Pancreas (tissue), 10 donors: ENCODE measurements around the gene ARSK. TPM values are rescaled to one million over a fixed set of nuclear protein-coding genes. Genes with fewer than 3 reads are reported as not detected.

Source experiments
- ATAC-seq, 4 donors: fragments of 200-7000 bp; cut with Tn5 transposase; one replicate each; pipeline versions ENCODE4 v1.8.0 to v1.9.1; 2020; ENCODE audit warnings: mild to moderate bottlenecking in 4 of 4, moderate library complexity in 4 of 4
- DNase-seq, 6 donors: peaks; one replicate each; pipeline ENCODE4 v3.0.0-alpha.2; 2020
- FAIRE-seq: peaks from 2 replicates; lab custom pipeline; 2012; peaks lifted over from hg19 to GRCh38; lab: Jason Lieb, UNC
- H3K27ac ChIP-seq, 4 donors: fragments of 200-600 bp; sonication (generic); 1 replicate in 3 of 4; 2 replicates in 1 of 4; pipeline versions ENCODE4 v1.5.0 to v1.8.0; 2020
- H3K27me3 ChIP-seq, 4 donors: fragments of 200-600 bp; one replicate each; pipeline ENCODE4 v1.8.0; 2021
- H3K36me3 ChIP-seq, 3 donors: fragments of 200-600 bp; sonication (generic) in 1 of 3; one replicate each; pipeline versions ENCODE4 v1.5.0 to v1.8.0; 2020 to 2021
- H3K4me1 ChIP-seq, 3 donors: fragments of 200-600 bp; one replicate each; pipeline ENCODE4 v1.8.0; 2021
- H3K4me3 ChIP-seq, 4 donors: fragments of 200-600 bp; sonication (generic) in 2 of 4; one replicate each; pipeline versions ENCODE4 v1.5.0 to v1.8.0; 2020 to 2021
- H3K9me3 ChIP-seq, 4 donors: fragments of 200-600 bp; one replicate each; pipeline ENCODE4 v1.8.0; 2021
- WGBS, 2 donors: extraction: QIAGEN DNeasy Blood & Tissue Kit; methylation state at CpG; one replicate each; pipeline ENCODE4 v1.1.7; 2013; 5-methylcytosine and 5-hydroxymethylcytosine counted together
- intact Hi-C, 3 donors: fragments of 100-400 bp; cut with DNase I; formaldehyde crosslinking; loops; one replicate each; pipeline versions ENCODE4 v1.11.1 to v1.14.2; 2022
- polyA plus RNA-seq, 2 donors: library from polyadenylated mRNA; stranded (reverse); fragments of 200-250 nt; gene quantifications; one replicate each; pipeline ENCODE4 v1.2.3, GENCODE V29; 2013
- total RNA-seq, 6 donors: library from RNA; stranded (reverse); fragmentation: NEBNext Ultra II Directional in 4 of 6; extraction: Animal tissue kit (Norgen Biotek cat#: 25700) in 4 of 6; gene quantifications; one replicate each; pipeline versions ENCODE4 v1.2.1 to v1.2.4, GENCODE V29; 2021 to 2023
- TF ChIP-seq, protein P1 (sequence below), 4 donors: fragments of 200-600 bp; sonication (generic) in 3 of 4; IDR thresholded peaks; one replicate each; pipeline versions ENCODE4 v1.5.0 to v1.8.0; 2021; ENCODE audit warnings: antibody characterized with exemption in 4 of 4
- donor health status: healthy with polysubstance abuse.
- donor health status: DM: no; HTN: no; CAD: no; lungs with moderate emphysema.
- donor health status: DM: no; HTN: no; CAD: no.
- donor health status: control.
- donor health status: control.
- donor health status: Bipolar disorder and iron deficiency.
- donor health status: DM: yes; HTN: yes; CAD: no.
- donor health status: DM: no; HTN: no; CAD: no.
- donor health status: DM: no; HTN: no; CAD: no.
- donor health status: DM: yes; HTN: yes; CAD: no.

Gene ARSK
- total RNA-seq (1 to 10 TPM; 1.3 to 3.9 (median 3.2) TPM), polyA plus RNA-seq (1 to 10 TPM; 2.2 to 3.9 TPM)

- DNase-seq (peak; percentile 90 to 98 (median 94)), ATAC-seq (peak; percentile 91 to 96 (median 92)), FAIRE-seq (peak; percentile 88)
- Histone ChIP-seq H3K27ac (peak within 1 kb of the TSS; percentile 67 to 87 (median 82)), H3K27me3 (no peaks in the 10 kb centered on the region), H3K4me1 (peaks cover 0 to 13% (median 12%) of the 10 kb centered on the region in 3 donors), H3K4me3 (peak within 1 kb of the TSS; percentile 63 to 85 (median 74)), H3K9me3 (no peaks in the 10 kb centered on the region), H3K36me3 (no peaks in the 10 kb centered on the region)
- TF ChIP-seq, protein P1, sequence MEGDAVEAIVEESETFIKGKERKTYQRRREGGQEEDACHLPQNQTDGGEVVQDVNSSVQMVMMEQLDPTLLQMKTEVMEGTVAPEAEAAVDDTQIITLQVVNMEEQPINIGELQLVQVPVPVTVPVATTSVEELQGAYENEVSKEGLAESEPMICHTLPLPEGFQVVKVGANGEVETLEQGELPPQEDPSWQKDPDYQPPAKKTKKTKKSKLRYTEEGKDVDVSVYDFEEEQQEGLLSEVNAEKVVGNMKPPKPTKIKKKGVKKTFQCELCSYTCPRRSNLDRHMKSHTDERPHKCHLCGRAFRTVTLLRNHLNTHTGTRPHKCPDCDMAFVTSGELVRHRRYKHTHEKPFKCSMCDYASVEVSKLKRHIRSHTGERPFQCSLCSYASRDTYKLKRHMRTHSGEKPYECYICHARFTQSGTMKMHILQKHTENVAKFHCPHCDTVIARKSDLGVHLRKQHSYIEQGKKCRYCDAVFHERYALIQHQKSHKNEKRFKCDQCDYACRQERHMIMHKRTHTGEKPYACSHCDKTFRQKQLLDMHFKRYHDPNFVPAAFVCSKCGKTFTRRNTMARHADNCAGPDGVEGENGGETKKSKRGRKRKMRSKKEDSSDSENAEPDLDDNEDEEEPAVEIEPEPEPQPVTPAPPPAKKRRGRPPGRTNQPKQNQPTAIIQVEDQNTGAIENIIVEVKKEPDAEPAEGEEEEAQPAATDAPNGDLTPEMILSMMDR (IDR thresholded peaks at IDR 0.05): no peak
- 0% methylated on average over 62 to 63 of the region's 63 CpGs for WGBS, 2 donors
- intact Hi-C loops: no loop called here
These were observed at the start of gene ARSK, which contains the start of gene SKIC3 for GRCh38 chr5:95554647-95555548. ARSK (plus strand) TSS chr5:95555101; CDS start chr5:95555279, 178 bp downstream. SKIC3 (minus strand) TSS chr5:95554977; CDS start chr5:95547150, 7,827 bp downstream.

DNA sequence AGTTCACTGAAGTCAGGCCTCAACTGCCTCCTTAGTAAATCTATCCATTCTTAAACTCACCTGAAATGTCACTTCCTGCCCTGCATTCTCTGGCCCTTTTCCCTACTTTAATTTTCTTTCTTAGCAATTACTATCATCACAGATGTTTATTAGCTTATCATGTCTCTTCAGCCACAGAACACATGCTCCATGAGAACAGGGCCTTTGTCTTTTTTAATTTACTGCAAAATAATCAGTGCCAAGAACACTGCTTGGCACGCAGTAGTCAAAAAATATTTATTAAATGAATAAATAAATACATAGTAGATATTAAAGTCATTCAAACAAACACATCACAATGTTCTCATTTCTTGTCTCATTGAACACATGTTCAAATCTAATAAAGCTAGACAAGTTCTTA lies 46.4 kb upstream of the ARSK start:
- no peak for ATAC-seq
- WGBS, 2 donors: 48 to 49% methylated on average over 1 of the region's 1 CpG
- no peak overlapping the region for H3K4me3 ChIP-seq
- no peak overlapping the region for H3K27ac ChIP-seq
- TF ChIP-seq, protein P1 (IDR thresholded peaks at IDR 0.05): no peak
- no peaks in the 10 kb centered on the region for H3K27me3 ChIP-seq
- peaks cover 0 to 15% (median 15%) of the 10 kb centered on the region in 3 donors for H3K36me3 ChIP-seq
- H3K9me3 ChIP-seq: no peaks in the 10 kb centered on the region
- H3K4me1 ChIP-seq: no peaks in the 10 kb centered on the region
- intact Hi-C loops: no loop called here
- FAIRE-seq: no peak
- DNase-seq: no peak

DNA sequence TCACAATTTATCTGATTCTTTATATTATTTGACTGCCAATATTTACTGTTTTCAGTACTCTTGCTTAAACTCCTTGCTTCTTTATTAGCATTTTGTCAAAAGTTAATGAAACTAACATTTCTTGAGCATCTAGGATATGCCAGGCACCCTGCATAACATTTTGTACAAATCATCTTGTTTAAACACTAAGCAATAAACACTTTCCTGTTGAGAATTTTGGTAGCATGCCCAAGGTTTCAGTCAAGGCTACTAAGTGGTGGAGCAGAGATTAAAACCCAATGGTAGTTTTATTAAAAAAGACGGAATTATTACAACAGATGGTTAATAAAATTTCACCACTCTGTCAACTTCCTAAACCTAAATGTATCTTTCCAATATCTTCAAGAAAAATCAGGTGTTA lies 43.3 kb upstream of the ARSK start:
- intact Hi-C loops: no loop called here
- Histone ChIP-seq H3K36me3 (peaks cover 0 to 40% (median 21%) of the 10 kb centered on the region in 3 donors), H3K27ac (no peak overlapping the region), H3K27me3 (no peaks in the 10 kb centered on the region), H3K4me3 (no peak overlapping the region), H3K4me1 (no peaks in the 10 kb centered on the region), H3K9me3 (no peaks in the 10 kb centered on the region)
- no peak for DNase-seq
- FAIRE-seq: no peak
- ATAC-seq: no peak
- 48 to 60% methylated on average over 1 of the region's 1 CpG for WGBS, 2 donors
- TF ChIP-seq, protein P1 (IDR thresholded peaks at IDR 0.05): no peak

DNA sequence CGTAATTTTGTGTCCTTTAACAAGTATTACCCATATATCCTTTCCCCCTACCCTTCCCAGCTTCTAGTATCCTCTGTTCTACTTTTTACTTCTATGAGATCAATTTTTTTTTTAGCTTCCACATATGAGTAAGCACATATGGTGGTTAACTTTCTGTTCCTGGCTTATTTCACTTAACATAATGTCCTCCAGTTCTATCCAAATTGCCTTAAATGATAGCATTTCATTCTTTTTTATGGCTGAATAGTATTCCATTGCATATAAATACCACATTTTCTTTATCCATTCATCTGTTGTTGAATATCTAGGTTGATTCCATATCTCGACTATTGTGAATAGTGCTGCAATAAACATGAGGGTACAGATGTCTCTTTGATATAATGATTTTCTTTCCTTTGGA lies 36.5 kb upstream of the ARSK start:
- intact Hi-C loops: no loop called here
- Histone ChIP-seq H3K27ac (no peak overlapping the region), H3K36me3 (peaks cover 0 to 47% (median 7%) of the 10 kb centered on the region in 3 donors), H3K27me3 (no peaks in the 10 kb centered on the region), H3K4me3 (no peak overlapping the region), H3K4me1 (no peaks in the 10 kb centered on the region), H3K9me3 (no peaks in the 10 kb centered on the region)
- 96 to 99% methylated on average over 2 of the region's 2 CpGs for WGBS, 2 donors
- FAIRE-seq (no peak), DNase-seq (no peak), ATAC-seq (no peak)
- TF ChIP-seq, protein P1 (IDR thresholded peaks at IDR 0.05): no peak
